HCT116 (cell line): ENCODE data around the gene PNO1. TPM values are rescaled to one million over a fixed set of nuclear protein-coding genes. Genes with fewer than 3 reads are reported as not detected.

Experiments used
- ATAC-seq: fragments of 200-7000 bp; cut with Tn5 transposase; 2 replicates; pipeline ENCODE4 v1.9.1; 2020; ENCODE audit warnings: mild to moderate bottlenecking, moderate library complexity
- BruUV-seq: library from RNA; stranded (reverse); fragments of 400-500 nt; replicated peaks from 2 replicates; lab custom pipeline; 2021; lab: Mats Ljungman, UMichigan
- CTCF ChIA-PET: fragments of 300-600 bp; sonication (Branson Sonifier 250); formaldehyde crosslinking; loops from one replicate; lab custom pipeline; 2021; ENCODE audit warnings: antibody characterized with exemption; lab: Charles Lee
- POLR2A ChIA-PET: fragments of 300-600, 350-600 bp; sonication (Branson Sonifier 250); formaldehyde crosslinking; loops from one replicate; lab custom pipeline; 2021; ENCODE audit warnings: antibody characterized with exemption; lab: Charles Lee
- RAD21 ChIA-PET, 2 experiments: fragments of 300-600 bp; sonication (Branson Sonifier 250); formaldehyde crosslinking; loops; one replicate each; lab custom pipeline; 2023; ENCODE audit warnings: low total read pairs in 2 of 2; ENCODE audit not compliant: uncharacterized antibody in 2 of 2, unreplicated experiment in 2 of 2, low non-redundant PET in 1 of 2; lab: Charles Lee
- DNase-seq: peaks from one replicate; pipeline ENCODE4 v3.0.0-alpha.2; 2010; ENCODE audit warnings: low read depth, low spot score
- H2AFZ ChIP-seq: fragments of 200-600 bp; shearing (Covaris generic), sonication (generic); 2 replicates; pipeline ENCODE4 v1.6.1; 2017; ENCODE audit warnings: low read depth, mixed run types, mixed read lengths, antibody characterized with exemption, low read length; ENCODE audit not compliant: poor library complexity, severe bottlenecking
- H3K27ac ChIP-seq: 2 replicates; pipeline ENCODE4 v1.5.1; 2012; ENCODE audit warnings: low read depth, low read length
- H3K27me3 ChIP-seq: fragments of 200-600 bp; sonication (generic); 2 replicates; pipeline ENCODE4 v1.6.1; 2016; ENCODE audit warnings: mixed run types, low read length, mixed read lengths; ENCODE audit not compliant: insufficient read depth
- H3K36me3 ChIP-seq, 2 experiments: fragments of 200-500 bp in 1 of 2; fragments of 200-600 bp in 1 of 2; sonication (Bioruptor generic) in 1 of 2; sonication (generic) in 1 of 2; 2 replicates each; pipeline versions ENCODE4 v1.5.1 to v1.6.1; 2014 to 2016; ENCODE audit warnings: low read length in 2 of 2, inconsistent platforms in 1 of 2, mixed read lengths in 1 of 2, mixed run types in 1 of 2; ENCODE audit not compliant: insufficient read depth in 2 of 2, control insufficient read depth in 1 of 2
- H3K4me1 ChIP-seq, 2 experiments: fragments of 200-600 bp in 1 of 2; sonication (generic) in 1 of 2; 2 replicates each; pipeline versions ENCODE4 v1.5.1 to v1.6.1; 2012 to 2017; ENCODE audit warnings: low read length in 2 of 2, inconsistent platforms in 1 of 2, mild to moderate bottlenecking in 1 of 2, mixed read lengths in 1 of 2, mixed run types in 1 of 2, moderate library complexity in 1 of 2; ENCODE audit not compliant: insufficient read depth in 2 of 2, control insufficient read depth in 1 of 2
- H3K4me2 ChIP-seq: fragments of 200-600 bp; sonication (generic); 2 replicates; pipeline ENCODE4 v1.6.1; 2017; ENCODE audit warnings: mixed run types, low read length, mixed read lengths
- H3K4me3 ChIP-seq, 2 experiments: fragments of 200-600 bp in 1 of 2; sonication (generic) in 1 of 2; replicated peaks in 1 of 2; 2 replicates each; pipeline ENCODE4 v1.5.1; 2011 to 2016; ENCODE audit warnings: low read length in 2 of 2, control low read depth in 1 of 2, low read depth in 1 of 2, mild to moderate bottlenecking in 1 of 2, mixed read lengths in 1 of 2, mixed run types in 1 of 2
- H3K79me2 ChIP-seq: fragments of 200-600 bp; sonication (generic); 2 replicates; pipeline ENCODE4 v1.6.1; 2017; ENCODE audit warnings: mild to moderate bottlenecking, mixed run types, low read length, moderate library complexity, mixed read lengths; ENCODE audit not compliant: insufficient read depth
- H3K9ac ChIP-seq: fragments of 200-600 bp; sonication (generic); 2 replicates; pipeline ENCODE4 v1.6.1; 2016; ENCODE audit warnings: low read length, mixed read lengths
- H3K9me2 ChIP-seq: fragments of 200-600 bp; sonication (generic), shearing (Covaris generic); 2 replicates; pipeline ENCODE4 v1.6.1; 2017; ENCODE audit warnings: mixed run types, mild to moderate bottlenecking, moderate library complexity; ENCODE audit not compliant: insufficient read depth
- H3K9me3 ChIP-seq, 2 experiments: fragments of 200-500 bp in 1 of 2; fragments of 200-600 bp in 1 of 2; sonication (Bioruptor generic) in 1 of 2; sonication (generic) in 1 of 2; 2 replicates each; pipeline ENCODE4 v1.6.1; 2014 to 2017; ENCODE audit warnings: low read length in 2 of 2, mixed read lengths in 2 of 2, inconsistent platforms in 1 of 2, low read depth in 1 of 2, mild to moderate bottlenecking in 1 of 2, mixed run types in 1 of 2, moderate library complexity in 1 of 2; ENCODE audit not compliant: control insufficient read depth in 1 of 2, insufficient read depth in 1 of 2
- H4K20me1 ChIP-seq: fragments of 200-600 bp; sonication (generic), shearing (Covaris generic); 2 replicates; pipeline ENCODE4 v1.6.1; 2017; ENCODE audit warnings: mixed run types, mild to moderate bottlenecking, moderate library complexity; ENCODE audit not compliant: insufficient read depth
- ATF3 ChIP-seq: IDR thresholded peaks from 2 replicates; pipeline ENCODE4 v1.6.1; 2012
- EGR1 ChIP-seq: IDR thresholded peaks from 2 replicates; pipeline ENCODE4 v1.6.1; 2012; ENCODE audit warnings: low read depth
- ELF1 ChIP-seq: IDR thresholded peaks from 2 replicates; pipeline ENCODE4 v1.6.1; 2012; ENCODE audit warnings: low read depth, borderline replicate concordance
- EZH2 ChIP-seq: fragments of 200-600 bp; sonication (generic); IDR thresholded peaks from 2 replicates; pipeline ENCODE4 v1.6.1; 2017; ENCODE audit warnings: antibody characterized with exemption, mixed run types
- EZH2phosphoT487 ChIP-seq: fragments of 200-600 bp; IDR thresholded peaks from 2 replicates; pipeline ENCODE4 v1.6.1; 2018; ENCODE audit warnings: antibody characterized with exemption, borderline replicate concordance
- POLR2AphosphoS5 ChIP-seq: IDR thresholded peaks from 2 replicates; pipeline ENCODE4 v1.6.1; 2011; ENCODE audit warnings: mild to moderate bottlenecking, low read depth, low read length, moderate library complexity
- SIN3A ChIP-seq: IDR thresholded peaks from 2 replicates; pipeline ENCODE4 v1.6.1; 2012; ENCODE audit warnings: low read depth
- SP1 ChIP-seq: IDR thresholded peaks from 2 replicates; pipeline ENCODE4 v1.6.1; 2012; ENCODE audit warnings: low read depth
- intact Hi-C: fragments of 100-400 bp; cut with micrococcal nuclease; formaldehyde crosslinking; loops from 2 replicates; pipeline ENCODE4 v1.10.0; 2022
- total RNA-seq: library from RNA; stranded (reverse); gene quantifications from one replicate; pipeline ENCODE4 v1.2.1, GENCODE V29; 2021; ENCODE audit not compliant: unreplicated experiment
- TF ChIP-seq, protein P1 (sequence below), 3 experiments: fragments of 200-600 bp in 1 of 3; sonication (generic) in 1 of 3; IDR thresholded peaks in 2 of 3; conservative IDR thresholded peaks in 1 of 3; 2 replicates each; pipeline ENCODE4 v1.5.1; 2012 to 2017; ENCODE audit warnings: low read depth in 2 of 3, low read length in 2 of 3, antibody characterized with exemption in 1 of 3, borderline replicate concordance in 1 of 3, control low read depth in 1 of 3, mild to moderate bottlenecking in 1 of 3, mixed read lengths in 1 of 3, mixed run types in 1 of 3, moderate library complexity in 1 of 3; ENCODE audit not compliant: insufficient read depth in 1 of 3
- TF ChIP-seq, protein P2 (sequence below): IDR thresholded peaks from 2 replicates; pipeline ENCODE4 v1.6.1; 2012

Gene PNO1
- total RNA-seq, 1 experiment from 2014 or later = 23.3 TPM

DNA sequence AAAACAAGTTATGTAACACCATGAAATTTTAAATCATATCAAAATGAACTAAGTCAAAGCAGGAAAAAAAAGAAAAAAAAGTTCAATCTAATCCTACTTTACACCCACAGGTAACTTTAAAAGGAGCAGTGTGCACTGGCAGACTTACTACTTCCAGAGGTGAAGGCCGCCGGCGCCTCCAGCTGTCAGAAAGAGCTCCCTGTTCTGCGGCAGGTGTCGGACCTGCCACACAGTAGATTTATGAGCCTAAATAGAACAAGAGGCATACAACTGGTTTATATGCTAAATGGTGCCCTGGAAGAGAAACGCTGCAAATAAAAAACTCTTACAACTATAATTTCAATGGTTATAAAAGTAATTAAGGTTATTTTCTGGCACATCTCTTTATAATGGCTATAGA is 23.1 kb upstream of the PNO1 start:
- Histone ChIP-seq H3K36me3 (no peaks in the 10 kb centered on the region), H4K20me1 (no peaks in the 10 kb centered on the region), H3K4me3 (no peak overlapping the region), H3K27me3 (no peaks in the 10 kb centered on the region), H3K9ac (no peak overlapping the region), H3K9me2 (no peaks in the 10 kb centered on the region), H3K79me2 (no peaks in the 10 kb centered on the region), H3K4me2 (no peak overlapping the region), H2AFZ (no peak overlapping the region), H3K9me3 (no peaks in the 10 kb centered on the region), H3K4me1 (no peaks in the 10 kb centered on the region), H3K27ac (no peak overlapping the region)
- ChIA-PET POLR2A (no interaction called here), RAD21 (no interaction called here), CTCF (interaction anchor here (3.8 kb wide), 1 partner anchor 12 kb away, joined by 14 read pairs; no protein-coding TSS in a partner anchor)
- intact Hi-C loops = no loop called here
- TF ChIP-seq, protein P1, sequence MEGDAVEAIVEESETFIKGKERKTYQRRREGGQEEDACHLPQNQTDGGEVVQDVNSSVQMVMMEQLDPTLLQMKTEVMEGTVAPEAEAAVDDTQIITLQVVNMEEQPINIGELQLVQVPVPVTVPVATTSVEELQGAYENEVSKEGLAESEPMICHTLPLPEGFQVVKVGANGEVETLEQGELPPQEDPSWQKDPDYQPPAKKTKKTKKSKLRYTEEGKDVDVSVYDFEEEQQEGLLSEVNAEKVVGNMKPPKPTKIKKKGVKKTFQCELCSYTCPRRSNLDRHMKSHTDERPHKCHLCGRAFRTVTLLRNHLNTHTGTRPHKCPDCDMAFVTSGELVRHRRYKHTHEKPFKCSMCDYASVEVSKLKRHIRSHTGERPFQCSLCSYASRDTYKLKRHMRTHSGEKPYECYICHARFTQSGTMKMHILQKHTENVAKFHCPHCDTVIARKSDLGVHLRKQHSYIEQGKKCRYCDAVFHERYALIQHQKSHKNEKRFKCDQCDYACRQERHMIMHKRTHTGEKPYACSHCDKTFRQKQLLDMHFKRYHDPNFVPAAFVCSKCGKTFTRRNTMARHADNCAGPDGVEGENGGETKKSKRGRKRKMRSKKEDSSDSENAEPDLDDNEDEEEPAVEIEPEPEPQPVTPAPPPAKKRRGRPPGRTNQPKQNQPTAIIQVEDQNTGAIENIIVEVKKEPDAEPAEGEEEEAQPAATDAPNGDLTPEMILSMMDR (IDR thresholded peaks at IDR 0.05 in 2 of 3, conservative IDR thresholded peaks at IDR 0.05 in 1 of 3; ENCODE audit: borderline replicate concordance in 1 of 3, insufficient read depth in 1 of 3, low read depth in 2 of 3, low read length in 2 of 3) = 0 out of 6 replicates have a peak, but pooled peaks of 1 of the 3 experiments have one; percentile 19
- TF ChIP-seq, protein P2, sequence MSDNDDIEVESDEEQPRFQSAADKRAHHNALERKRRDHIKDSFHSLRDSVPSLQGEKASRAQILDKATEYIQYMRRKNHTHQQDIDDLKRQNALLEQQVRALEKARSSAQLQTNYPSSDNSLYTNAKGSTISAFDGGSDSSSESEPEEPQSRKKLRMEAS = no peak
- DNase-seq (no peak), ATAC-seq (no peak)
- no TSS peak for BruUV-seq

- BruUV-seq = no TSS peak
- no peaks in the 10 kb centered on the region for H3K4me1 ChIP-seq
- H3K27me3 ChIP-seq = no peaks in the 10 kb centered on the region
- RAD21 ChIA-PET = no interaction called here
- no peaks in the 10 kb centered on the region for H3K36me3 ChIP-seq
- H2AFZ ChIP-seq = no peak overlapping the region
- H4K20me1 ChIP-seq = no peaks in the 10 kb centered on the region
- H3K4me3 ChIP-seq = no peak overlapping the region
- CTCF ChIA-PET = interaction anchor here (3.8 kb wide), 1 partner anchor 13 kb away, joined by 14 read pairs; no protein-coding TSS in a partner anchor
- ATAC-seq = no peak
- H3K9me3 ChIP-seq = no peaks in the 10 kb centered on the region
- POLR2A ChIA-PET = no interaction called here
- no peak for DNase-seq
- no peaks in the 10 kb centered on the region for H3K9me2 ChIP-seq
- no peak overlapping the region for H3K9ac ChIP-seq
- H3K4me2 ChIP-seq = no peak overlapping the region
- TF ChIP-seq SP1 = no peak
- no peak for TF ChIP-seq SIN3A
- no peak for TF ChIP-seq EZH2
- no peak for TF ChIP-seq POLR2AphosphoS5
- TF ChIP-seq EZH2phosphoT487 = no peak
- TF ChIP-seq ELF1 = no peak
- no peak for TF ChIP-seq EGR1
- TF ChIP-seq ATF3 = no peak
- intact Hi-C loops = no loop called here
- no peak overlapping the region for H3K27ac ChIP-seq
- H3K79me2 ChIP-seq = no peaks in the 10 kb centered on the region
Observed at GRCh38 chr2:68135448-68136320, 22.0 kb upstream of the PNO1 start.
